SH-SY5Y (cell line): ENCODE data around the gene CYP21A2.

Source experiments
- GATA2 ChIP-seq: IDR thresholded peaks from 2 replicates; pipeline ENCODE4 v1.6.1; 2011; ENCODE audit warnings: mild to moderate bottlenecking, low read depth, low read length
- GATA3 ChIP-seq: IDR thresholded peaks from 2 replicates; pipeline ENCODE4 v1.6.1; 2011; ENCODE audit warnings: low read depth, mild to moderate bottlenecking, low read length, moderate library complexity

GRCh38 chr6:32082478-32082877 is 44.3 kb downstream of the CYP21A2 start:
- TF ChIP-seq GATA2 = no peak
- no peak for TF ChIP-seq GATA3
